Activated T-cell treated with anti-CD3 and anti-CD28 coated beads, Interleukin-2, amount 50 U/mL, for 48 hours (primary cell): ENCODE results near the gene ZNF112.
A peak's percentile ranks its signal among the peaks of the same experiment; 100 is the strongest.
"Not testable (repeated sequence)": the region's sequence is repeated elsewhere in the genome, so short reads cannot be mapped to it uniquely, and the experiment has no call there.

Experiments used
- DNase-seq, 2 experiments: peaks; one replicate each; pipeline ENCODE4 v3.0.0-alpha.2; 2020

The ZNF112 gene

DNA sequence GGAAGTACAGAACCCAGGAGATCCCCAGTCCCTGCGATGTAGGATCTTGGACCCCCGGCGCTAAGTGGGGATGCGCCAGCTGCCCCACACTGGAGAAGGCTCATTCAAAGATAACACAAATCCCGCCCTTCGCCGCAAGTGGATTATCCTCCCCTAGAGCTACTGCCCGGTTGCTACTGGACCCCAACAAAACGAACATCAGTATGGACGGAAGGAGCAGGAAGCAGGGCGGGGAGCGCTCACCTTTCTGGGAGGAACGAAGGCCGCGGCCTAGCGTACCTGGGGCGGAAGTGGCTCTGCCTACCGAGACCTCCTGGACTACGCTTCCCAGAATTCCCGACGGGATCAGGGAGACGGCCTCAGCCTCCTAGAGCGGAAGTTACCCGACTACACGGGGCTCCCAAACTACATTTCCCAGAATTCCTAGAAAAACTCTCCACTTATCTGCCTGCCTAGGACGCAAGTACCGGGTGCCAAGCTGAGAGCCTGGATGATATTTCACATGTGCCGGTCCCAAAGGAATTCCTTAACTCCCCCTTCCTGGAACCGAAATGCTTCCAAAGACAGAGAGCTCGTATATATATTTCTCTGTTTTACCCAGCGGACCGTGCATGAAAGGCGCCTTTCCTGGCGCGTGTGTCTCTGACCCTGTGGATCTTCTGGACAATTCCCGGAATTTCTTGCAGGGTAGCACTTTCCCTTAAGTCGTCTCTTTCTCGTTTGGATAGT, at the start of gene ZNF112:
ZNF112 (minus strand) TSS at position 298 of the 729 bp plus-strand sequence. CDS start 16,141 bp downstream, outside the sequence.
- peak; percentile 15 to 20 for DNase-seq

- peak; percentile 77 to 81 for DNase-seq
Measured at GRCh38 chr19:44401139-44402115, 44.9 kb upstream of the ZNF112 start, which contains the start of gene ZNF285. Gene ZNF285, minus strand, starts transcription at chr19:44401608. Its CDS starts 4,395 bp downstream, at chr19:44397213.

DNA sequence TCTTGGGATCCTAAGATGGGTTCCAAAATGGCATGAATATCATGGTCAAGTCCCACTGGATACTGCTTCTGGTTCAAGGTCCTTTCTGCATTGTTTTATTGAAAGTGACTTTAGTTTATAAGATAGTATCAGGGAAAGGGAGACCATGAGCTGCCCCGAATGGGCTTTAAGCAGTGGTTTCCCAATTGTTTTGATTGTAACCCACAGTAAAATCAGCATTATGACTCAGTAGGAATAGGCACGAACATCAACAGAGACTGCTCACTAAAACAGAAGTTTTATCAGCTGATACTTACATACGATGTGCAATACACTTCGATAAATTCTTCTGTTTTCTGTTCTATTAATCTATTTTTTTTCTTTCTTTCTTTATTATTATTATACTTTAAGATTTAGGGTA, 32.8 kb upstream of the ZNF112 start:
- not testable (repeated sequence) for DNase-seq

- DNase-seq, result no peak
Measured at GRCh38 chr19:44374789-44375188, 18.3 kb upstream of the ZNF112 start.

GRCh38 chr19:44371815-44372480, 15.5 kb upstream of the ZNF112 start:
- DNase-seq, result no peak

- no peak for DNase-seq
Measured at GRCh38 chr19:44367024-44367423, 10.5 kb upstream of the ZNF112 start.

DNA sequence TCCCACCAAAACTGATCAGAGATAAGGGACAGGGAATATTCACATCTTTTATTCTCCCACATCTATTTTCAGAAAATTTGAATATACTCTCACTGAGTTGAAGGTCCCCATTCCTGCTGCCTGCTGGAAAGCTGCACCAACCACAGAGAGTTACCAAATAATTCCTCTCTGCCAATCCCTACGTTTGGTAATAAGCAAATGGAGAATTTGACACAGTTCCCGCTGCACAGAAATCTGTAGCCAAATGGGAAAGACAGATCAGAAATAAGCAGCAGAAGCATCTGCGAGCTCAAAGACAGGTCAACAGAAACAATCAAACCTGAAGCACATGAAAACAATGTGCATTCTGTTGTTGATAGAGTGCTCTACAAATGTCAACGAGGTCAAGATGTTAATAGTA, 9.9 kb downstream of the ZNF112 start:
- DNase-seq, result no peak

DNA sequence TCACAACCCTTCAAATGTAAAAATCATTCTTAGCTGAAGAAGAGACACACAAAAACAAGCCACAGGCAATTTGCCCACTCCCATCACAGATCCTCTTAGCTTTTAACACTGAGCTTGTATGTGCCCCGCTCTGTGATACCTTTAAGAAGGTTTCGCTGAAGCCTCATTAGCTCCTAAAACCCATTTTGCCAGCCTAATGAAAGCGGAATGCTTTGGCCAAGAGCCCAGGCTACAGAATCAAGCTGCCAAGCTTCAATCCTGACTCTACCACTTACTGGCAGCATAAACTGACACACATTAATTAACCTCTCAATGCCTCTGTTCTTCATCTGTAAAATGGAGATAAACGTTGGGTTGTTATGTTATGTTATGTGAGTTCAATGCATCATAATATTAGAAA, 10.5 kb downstream of the ZNF112 start:
- DNase-seq, result no peak

- no peak for DNase-seq
Measured at GRCh38 chr19:44344255-44344654, 12.2 kb downstream of the ZNF112 start.

- no peak for DNase-seq
Measured at GRCh38 chr19:44341794-44342193, 14.7 kb downstream of the ZNF112 start.

DNA sequence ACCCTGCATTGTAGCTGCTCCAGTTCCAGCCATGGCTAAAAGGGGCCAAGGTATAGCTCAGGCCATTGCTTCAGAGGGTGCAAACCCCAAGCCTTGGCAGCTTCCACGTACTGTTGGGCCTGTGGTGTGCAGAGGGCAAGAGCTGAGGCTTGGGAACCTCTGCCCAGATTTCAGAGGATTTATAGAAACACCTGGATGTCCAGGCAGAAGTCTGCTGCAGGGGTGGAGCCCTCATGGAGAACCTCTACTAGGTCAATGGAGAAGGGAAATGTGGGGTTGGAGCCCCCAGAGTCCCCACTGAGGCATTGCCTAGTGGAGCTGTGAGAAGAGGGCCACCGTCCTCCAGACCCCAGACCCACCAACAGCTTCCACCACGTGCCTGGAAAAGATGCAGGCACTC, 21.8 kb downstream of the ZNF112 start:
- not testable (repeated sequence) for DNase-seq

DNA sequence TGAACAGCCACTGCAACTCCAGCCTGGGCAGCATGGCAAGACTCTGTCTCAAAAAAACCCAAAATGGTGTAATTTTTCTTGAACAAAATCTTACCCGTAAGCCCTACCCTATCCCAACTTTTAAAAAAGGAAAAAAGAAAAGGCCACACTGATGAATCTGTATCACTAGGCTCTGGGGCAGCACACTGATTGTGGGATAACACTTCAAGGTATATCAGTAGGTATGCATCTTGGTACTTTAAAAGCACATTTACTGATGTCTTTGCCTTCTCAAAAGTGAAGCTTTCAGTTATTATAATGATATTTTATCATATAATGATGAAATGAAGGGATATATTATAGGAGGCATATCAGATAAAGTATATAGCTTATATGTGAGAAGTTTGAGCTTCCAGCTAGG, 24.3 kb downstream of the ZNF112 start:
- no peak for DNase-seq

DNA sequence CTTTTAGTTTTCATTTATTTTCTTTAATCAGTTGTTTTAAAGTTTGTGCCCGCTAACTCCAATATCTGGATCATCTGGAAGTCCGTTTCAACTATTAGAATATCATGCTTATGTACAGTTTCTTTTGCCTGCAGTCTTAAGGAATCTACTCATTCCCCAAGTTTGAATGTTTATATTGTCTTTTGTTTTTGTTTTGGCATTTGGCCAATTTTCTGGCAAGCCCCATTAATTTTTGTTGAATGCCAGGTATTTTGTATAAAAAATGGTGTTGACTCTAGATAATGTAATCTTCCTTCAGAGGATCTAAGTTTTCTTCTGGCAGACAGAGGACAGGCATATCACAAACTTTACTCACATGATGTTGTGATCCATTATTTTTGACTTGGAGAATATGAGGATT, 40.6 kb downstream of the ZNF112 start:
- DNase-seq, result no peak

GRCh38 chr19:44313231-44313630, 43.2 kb downstream of the ZNF112 start:
- no peak for DNase-seq

- DNase-seq, result no peak
Measured at GRCh38 chr19:44308011-44308410, 48.5 kb downstream of the ZNF112 start.

- DNase-seq, result no peak
Measured at GRCh38 chr19:44306283-44306682, 50.2 kb downstream of the ZNF112 start.

DNA sequence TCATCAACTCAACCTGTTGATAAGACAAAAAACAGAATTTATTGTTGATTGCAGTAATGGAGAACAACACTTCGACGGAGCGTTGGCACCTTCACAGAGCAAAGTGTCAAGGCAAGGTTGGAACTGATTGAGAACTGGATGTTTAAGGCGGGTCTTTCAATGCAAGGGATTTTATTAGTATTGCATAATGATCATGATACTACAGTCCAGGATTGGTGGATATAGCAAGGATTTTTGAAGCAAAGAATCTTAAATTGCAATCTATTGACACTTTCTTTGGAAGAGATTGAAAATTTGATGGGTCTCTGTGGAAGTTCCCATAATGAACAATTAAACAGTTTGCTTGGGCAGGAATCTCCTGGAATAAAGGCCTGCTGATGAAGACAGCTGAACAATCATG, 51.0 kb downstream of the ZNF112 start:
- no peak for DNase-seq

- peak; percentile 79 to 83 for DNase-seq
Measured at GRCh38 chr19:44304659-44305193, 51.8 kb downstream of the ZNF112 start, which contains the start of gene ZNF235. Gene ZNF235, minus strand, starts transcription at chr19:44305025. Its CDS starts 1,621 bp downstream, at chr19:44303404.

DNA sequence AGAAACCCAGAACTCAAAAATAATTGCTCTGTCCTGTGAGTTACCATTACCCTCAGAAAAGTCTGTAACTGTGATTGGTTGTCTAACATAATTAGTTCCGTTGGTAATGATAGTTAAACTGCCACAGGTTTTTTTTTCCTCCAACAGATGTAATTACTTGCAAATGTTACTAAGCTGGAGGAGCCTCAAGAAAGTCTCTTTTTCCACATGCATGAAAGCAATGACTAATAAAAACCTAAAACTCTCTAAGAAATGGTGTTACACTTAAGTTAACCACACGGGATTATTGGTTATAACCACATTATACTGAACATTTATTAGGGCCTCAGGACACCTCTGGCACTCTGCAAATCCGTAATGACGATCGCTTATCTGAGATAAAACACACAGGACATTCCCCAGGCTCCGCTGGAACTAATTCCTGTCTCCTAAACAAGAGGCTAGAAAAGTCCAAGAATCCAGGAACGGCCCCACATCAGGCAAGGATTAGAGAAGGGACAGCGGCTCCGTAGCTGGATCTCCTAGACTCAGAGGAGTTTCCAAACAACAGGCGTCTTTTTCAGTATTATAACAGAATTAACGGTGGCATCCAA, 52.4 kb downstream of the ZNF112 start:
- peak; percentile 20 to 23 for DNase-seq

GRCh38 chr19:44303320-44303719, 53.2 kb downstream of the ZNF112 start:
- no peak for DNase-seq

DNA sequence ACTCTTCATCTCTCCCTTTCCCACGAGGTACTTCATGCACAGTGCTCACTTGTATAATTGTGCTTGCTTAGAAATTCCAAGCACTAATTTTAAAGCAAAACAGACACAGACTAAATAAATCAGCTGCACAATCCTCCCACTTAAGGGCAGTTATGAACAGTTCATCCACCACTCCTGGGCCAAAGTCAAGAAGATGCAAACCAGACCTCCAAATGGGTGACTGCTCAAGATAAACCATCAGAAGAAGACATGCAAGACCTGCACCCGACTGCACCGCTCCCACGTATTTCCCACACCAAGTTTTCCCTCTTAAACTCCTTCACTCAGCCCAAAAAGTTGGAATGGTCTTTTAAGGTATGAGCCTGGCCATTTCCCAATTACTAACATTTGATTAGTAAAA, 71.5 kb downstream of the ZNF112 start:
- DNase-seq, result no peak

DNA sequence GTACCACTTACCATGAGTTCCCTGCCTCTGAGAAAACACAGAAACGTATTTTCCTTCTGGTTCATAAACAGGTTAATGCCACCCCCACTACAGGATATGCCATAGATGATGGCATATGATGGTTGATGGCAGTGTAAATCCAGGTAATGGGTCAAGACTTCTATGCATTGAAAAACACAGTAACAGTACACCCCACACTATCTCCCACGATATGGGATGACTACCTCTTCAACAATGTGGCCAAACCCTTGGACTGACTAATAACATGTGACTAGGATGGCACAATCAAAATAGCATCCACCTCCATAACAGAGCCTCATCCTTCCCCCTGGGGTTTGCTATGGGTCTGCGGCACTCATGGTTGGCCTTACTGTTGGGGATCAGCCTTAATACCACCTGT, 73.6 kb downstream of the ZNF112 start:
- no peak for DNase-seq
